ENCODE measurements around the gene RNF223. TPM values are rescaled to one million over a fixed set of nuclear protein-coding genes. Genes with fewer than 3 reads are reported as not detected.
"Not testable (repeated sequence)": the region's sequence is repeated elsewhere in the genome, so short reads cannot be mapped to it uniquely, and the experiment has no call there.

RNF223 gene
- total and polyA plus RNA-seq, 2 donors (not counting 3 experiments of a cell fraction or from before 2014, with no cell fraction given): not detected

DNA sequence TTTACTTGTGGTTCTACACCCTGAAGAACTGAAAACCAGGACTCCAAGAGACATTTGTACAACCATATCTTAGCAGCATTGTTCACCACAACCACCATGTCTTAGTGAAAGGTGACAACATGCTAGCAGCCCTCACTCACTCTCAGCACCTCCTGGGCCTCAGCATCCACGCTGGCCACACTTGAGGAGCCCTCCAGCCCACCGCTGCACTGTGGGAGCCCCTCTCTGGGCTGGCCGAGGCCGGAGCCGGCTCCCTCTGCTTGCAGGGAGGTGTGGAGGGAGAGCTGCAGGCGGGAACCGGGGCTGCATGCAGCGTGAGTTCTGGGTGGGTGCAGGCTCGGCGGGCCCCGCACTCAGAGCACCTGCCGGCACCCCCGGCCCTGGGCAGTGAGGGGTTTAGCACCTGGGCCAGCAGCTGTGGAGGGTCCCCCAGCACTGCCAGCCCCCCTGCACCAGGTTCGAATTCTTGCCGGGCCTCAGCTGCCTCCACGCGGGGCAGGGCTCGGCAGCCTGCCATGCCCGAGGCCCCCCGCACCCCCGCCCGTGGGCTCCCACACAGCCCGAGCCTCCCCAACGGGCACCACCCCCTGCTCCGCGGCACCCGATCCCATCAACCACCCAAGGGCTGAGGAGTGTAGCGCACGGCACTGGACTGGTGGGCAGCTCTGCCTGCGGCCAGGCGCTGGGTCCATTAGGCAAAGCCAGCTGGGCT, 32.6 kb upstream of the RNF223 start:
- H3K4me2 ChIP-seq (ENCODE audit: insufficient read depth, low read length): no peak overlapping the region
- DNase-seq (ENCODE audit: low read depth, low spot score): no peak
- TF ChIP-seq, protein P1, sequence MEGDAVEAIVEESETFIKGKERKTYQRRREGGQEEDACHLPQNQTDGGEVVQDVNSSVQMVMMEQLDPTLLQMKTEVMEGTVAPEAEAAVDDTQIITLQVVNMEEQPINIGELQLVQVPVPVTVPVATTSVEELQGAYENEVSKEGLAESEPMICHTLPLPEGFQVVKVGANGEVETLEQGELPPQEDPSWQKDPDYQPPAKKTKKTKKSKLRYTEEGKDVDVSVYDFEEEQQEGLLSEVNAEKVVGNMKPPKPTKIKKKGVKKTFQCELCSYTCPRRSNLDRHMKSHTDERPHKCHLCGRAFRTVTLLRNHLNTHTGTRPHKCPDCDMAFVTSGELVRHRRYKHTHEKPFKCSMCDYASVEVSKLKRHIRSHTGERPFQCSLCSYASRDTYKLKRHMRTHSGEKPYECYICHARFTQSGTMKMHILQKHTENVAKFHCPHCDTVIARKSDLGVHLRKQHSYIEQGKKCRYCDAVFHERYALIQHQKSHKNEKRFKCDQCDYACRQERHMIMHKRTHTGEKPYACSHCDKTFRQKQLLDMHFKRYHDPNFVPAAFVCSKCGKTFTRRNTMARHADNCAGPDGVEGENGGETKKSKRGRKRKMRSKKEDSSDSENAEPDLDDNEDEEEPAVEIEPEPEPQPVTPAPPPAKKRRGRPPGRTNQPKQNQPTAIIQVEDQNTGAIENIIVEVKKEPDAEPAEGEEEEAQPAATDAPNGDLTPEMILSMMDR (IDR thresholded peaks at IDR 0.05; ENCODE audit: extremely low read depth in 1 of 2, insufficient read depth in 1 of 2, low read depth in 1 of 2, low read length in 2 of 2): no peak
- TF ChIP-seq FOS (IDR thresholded peaks at IDR 0.05; ENCODE audit: borderline replicate concordance, insufficient read depth, low read length) (no peak), MYC (IDR thresholded peaks at IDR 0.05; ENCODE audit: low read depth, low read length) (no peak), POLR2AphosphoS5 (IDR thresholded peaks at IDR 0.05; ENCODE audit: insufficient read depth, low read depth, low read length) (no peak), GATA2 (IDR thresholded peaks at IDR 0.05; ENCODE audit: insufficient read depth, insufficient read length, low read depth, low read length) (no peak), POLR2A (IDR thresholded peaks at IDR 0.05; ENCODE audit: low read depth, low read length) (no peak), JUN (IDR thresholded peaks at IDR 0.05; ENCODE audit: borderline replicate concordance, insufficient read depth, insufficient read length, low read depth) (no peak), EZH2 (IDR thresholded peaks at IDR 0.05; ENCODE audit: borderline replicate concordance, low read depth, low read length, severe bottlenecking) (no peak)
- TF ChIP-seq, protein P2, sequence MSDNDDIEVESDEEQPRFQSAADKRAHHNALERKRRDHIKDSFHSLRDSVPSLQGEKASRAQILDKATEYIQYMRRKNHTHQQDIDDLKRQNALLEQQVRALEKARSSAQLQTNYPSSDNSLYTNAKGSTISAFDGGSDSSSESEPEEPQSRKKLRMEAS (IDR thresholded peaks at IDR 0.05; ENCODE audit: insufficient read depth, insufficient read length): no peak
- POLR2A ChIA-PET: no interaction called here
- H3K4me1 ChIP-seq (ENCODE audit: control insufficient read depth, extremely low read depth, insufficient read depth, low read length): no peaks in the 10 kb centered on the region
- CTCF ChIA-PET: no interaction called here
- no peak overlapping the region for H2AFZ ChIP-seq (ENCODE audit: low read depth, low read length)
- H3K36me3 ChIP-seq (ENCODE audit: control insufficient read depth in 2 of 2, extremely low read depth in 1 of 2, insufficient read depth in 2 of 2, low read length in 2 of 2): no peaks in the 10 kb centered on the region
- dilution Hi-C loops (cut with MboI; ENCODE audit: extremely low pct_ligation_motif_present, low sequenced_read_pairs) (no loop called here), intact Hi-C loops (cut with micrococcal nuclease) (no loop called here)
- H3K27ac ChIP-seq (ENCODE audit: insufficient read depth, low read depth, low read length): no peak overlapping the region
- no peaks in the 10 kb centered on the region for H3K9me1 ChIP-seq (replicated peaks; ENCODE audit: control insufficient read depth, extremely low read depth, insufficient read depth, low read length)
- H4K20me1 ChIP-seq (replicated peaks; ENCODE audit: control insufficient read depth, extremely low read depth, insufficient read depth, low read length): no peaks in the 10 kb centered on the region
- no peak for FAIRE-seq
- H3K79me2 ChIP-seq (ENCODE audit: control insufficient read depth, insufficient read depth, low read length): no peaks in the 10 kb centered on the region
- no peaks in the 10 kb centered on the region for H3K27me3 ChIP-seq (ENCODE audit: control insufficient read depth in 2 of 2, insufficient read depth in 2 of 2, low read length in 2 of 2)
- H3K9ac ChIP-seq (replicated peaks; ENCODE audit: extremely low read depth, insufficient read depth, low read length): no peak overlapping the region
- H3K9me3 ChIP-seq (replicated peaks; ENCODE audit: control insufficient read depth, insufficient read depth, low read length): no peaks in the 10 kb centered on the region
- H3K4me3 ChIP-seq (replicated peaks in 1 of 3; ENCODE audit: insufficient read depth in 1 of 3, low read depth in 1 of 3, low read length in 3 of 3): no peak overlapping the region
- BruUV-seq (replicated peaks): no TSS peak

DNA sequence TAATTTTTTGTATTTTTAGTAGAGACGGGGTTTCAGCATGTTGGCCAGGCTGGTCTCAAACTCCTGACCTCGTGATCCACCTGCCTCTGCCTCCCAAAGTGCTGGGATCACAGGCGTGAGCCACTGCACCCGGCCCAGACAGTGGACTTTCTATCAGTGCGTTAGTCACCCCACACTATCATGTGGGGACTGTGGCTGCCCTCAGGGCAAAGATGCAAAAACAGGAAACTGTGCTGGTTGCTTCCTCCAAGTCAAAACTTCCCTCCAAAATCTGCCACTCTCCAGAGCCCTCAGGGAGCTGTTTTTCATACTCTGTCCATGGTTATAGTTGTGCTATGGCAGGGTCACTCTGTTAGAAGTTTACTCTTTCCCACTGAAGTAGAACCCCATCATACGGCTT, 30.0 kb upstream of the RNF223 start:
- H3K9me1 ChIP-seq (replicated peaks; ENCODE audit: control insufficient read depth, extremely low read depth, insufficient read depth, low read length); H3K9ac ChIP-seq (replicated peaks; ENCODE audit: extremely low read depth, insufficient read depth, low read length); H3K4me2 ChIP-seq (ENCODE audit: insufficient read depth, low read length); H3K9me3 ChIP-seq (replicated peaks; ENCODE audit: control insufficient read depth, insufficient read depth, low read length); BruUV-seq (replicated peaks); H2AFZ ChIP-seq (ENCODE audit: low read depth, low read length); H3K27me3 ChIP-seq (ENCODE audit: control insufficient read depth in 2 of 2, insufficient read depth in 2 of 2, low read length in 2 of 2); H3K27ac ChIP-seq (ENCODE audit: insufficient read depth, low read depth, low read length); H3K4me1 ChIP-seq (ENCODE audit: control insufficient read depth, extremely low read depth, insufficient read depth, low read length); H3K79me2 ChIP-seq (ENCODE audit: control insufficient read depth, insufficient read depth, low read length); intact Hi-C loops (cut with micrococcal nuclease); H3K4me3 ChIP-seq (replicated peaks in 1 of 3; ENCODE audit: insufficient read depth in 1 of 3, low read depth in 1 of 3, low read length in 3 of 3); FAIRE-seq; H4K20me1 ChIP-seq (replicated peaks; ENCODE audit: control insufficient read depth, extremely low read depth, insufficient read depth, low read length); POLR2A ChIA-PET; dilution Hi-C loops (cut with MboI; ENCODE audit: extremely low pct_ligation_motif_present, low sequenced_read_pairs); H3K36me3 ChIP-seq (ENCODE audit: control insufficient read depth in 2 of 2, extremely low read depth in 1 of 2, insufficient read depth in 2 of 2, low read length in 2 of 2); DNase-seq (ENCODE audit: low read depth, low spot score): not testable (repeated sequence)
- CTCF ChIA-PET: interaction anchor here (1.6 kb wide), 1 partner anchor 18 kb away, joined by 4 read pairs; no protein-coding TSS in a partner anchor
